NCI-H128 (cell line): ENCODE results near the gene SLC3A2.
"Not testable (repeated sequence)": the region's sequence is repeated elsewhere in the genome, so short reads cannot be mapped to it uniquely, and the experiment has no call there.

ENCODE experiments used
- DNase-seq: peaks from one replicate; lab custom pipeline; 2025; ENCODE audit not compliant: unreplicated experiment; lab: John Stamatoyannopoulos, UW

Gene SLC3A2

DNA sequence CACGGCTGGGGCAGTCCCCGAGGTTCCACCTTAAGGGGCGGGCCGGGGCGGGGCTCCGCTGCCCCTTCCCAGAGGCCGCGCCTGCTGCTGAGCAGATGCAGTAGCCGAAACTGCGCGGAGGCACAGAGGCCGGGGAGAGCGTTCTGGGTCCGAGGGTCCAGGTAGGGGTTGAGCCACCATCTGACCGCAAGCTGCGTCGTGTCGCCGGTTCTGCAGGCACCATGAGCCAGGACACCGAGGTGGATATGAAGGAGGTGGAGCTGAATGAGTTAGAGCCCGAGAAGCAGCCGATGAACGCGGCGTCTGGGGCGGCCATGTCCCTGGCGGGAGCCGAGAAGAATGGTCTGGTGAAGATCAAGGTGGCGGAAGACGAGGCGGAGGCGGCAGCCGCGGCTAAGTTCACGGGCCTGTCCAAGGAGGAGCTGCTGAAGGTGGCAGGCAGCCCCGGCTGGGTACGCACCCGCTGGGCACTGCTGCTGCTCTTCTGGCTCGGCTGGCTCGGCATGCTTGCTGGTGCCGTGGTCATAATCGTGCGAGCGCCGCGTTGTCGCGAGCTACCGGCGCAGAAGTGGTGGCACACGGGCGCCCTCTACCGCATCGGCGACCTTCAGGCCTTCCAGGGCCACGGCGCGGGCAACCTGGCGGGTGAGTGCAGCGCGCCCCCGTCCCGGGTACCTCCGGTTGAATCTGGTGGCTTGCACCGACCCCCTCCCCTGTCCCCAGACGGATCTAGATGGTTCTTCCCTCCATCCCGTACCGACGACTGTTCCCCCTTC lies at the start of gene SLC3A2:
TSS of gene SLC3A2 (plus strand) at position 94 of the 776 bp plus-strand sequence. CDS start at position 222, 128 bp downstream.
- DNase-seq = peak; percentile 60

DNA sequence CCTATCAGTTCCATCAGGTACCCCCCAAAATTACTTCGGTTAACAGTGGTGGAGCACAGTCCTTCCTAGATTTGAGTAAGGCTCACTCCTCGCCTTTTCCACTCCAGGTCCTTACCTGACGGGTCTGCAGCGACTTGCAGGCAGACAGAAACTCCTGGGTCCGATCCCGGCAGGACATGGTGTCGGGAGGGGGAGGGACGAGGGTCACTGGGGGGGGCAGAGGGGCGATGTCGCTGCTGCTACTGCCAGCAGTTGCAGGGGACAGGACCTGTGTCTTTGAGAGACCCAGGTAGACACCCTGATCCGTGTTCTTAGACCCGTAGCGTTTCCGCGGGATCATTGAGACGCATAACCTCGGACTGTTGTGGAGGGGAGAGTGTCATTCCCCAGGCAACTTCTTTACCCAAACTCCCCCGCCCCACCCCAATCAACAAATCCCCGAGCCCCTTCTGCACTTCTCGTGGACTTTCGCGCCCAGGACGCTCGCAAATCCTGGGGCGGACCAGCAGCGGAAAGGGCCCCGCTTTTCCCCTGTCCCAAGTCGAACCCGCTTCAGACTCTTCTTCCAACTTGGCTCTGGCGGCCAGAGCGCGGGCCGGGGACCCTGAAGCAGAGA lies 49.7 kb upstream of the SLC3A2 start:
- peak; percentile 65 for DNase-seq

DNA sequence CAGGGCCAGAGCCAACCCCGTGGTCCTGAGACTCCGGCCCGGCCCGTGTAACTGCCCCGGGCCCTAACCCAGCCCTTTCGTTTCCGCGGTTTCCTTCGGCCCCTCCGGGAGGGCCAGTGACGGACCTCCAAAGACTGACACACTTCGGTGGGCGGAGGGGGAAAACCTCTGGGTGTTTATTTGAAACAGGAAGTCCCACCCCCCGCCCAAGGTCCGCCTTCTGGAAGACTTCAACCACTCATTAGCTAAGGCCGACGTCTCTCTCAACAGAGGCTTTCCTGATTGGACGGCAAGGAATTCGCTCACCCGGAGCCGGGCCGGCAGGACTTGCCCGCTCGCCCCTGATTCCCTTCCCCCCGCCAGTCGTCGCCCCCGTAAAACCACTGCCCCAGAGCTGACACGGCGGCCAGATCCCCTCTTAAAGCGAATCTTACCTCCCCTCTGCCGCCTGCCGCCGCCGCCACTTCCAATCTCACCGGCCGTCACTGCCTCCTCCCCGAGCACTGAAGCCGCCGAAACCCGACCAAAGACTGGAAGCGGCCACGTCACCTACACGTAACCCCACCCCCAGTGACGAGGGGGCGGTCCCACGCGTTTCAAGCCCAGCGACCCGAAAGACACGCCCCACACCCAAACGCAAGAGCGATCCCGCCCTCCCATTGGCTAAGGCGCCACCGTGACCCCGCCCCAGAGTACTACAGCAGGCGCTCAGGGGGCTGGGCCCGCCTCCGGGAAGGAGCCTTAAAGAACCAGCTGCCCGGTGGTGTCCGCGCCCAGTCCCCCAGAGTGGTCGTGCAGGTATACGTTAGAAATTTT lies 49.0 kb upstream of the SLC3A2 start, which contains the start of gene STX5:
TSS of gene STX5 (minus strand) at position 532 of the 816 bp plus-strand sequence. CDS start 808 bp downstream, outside the sequence.
- DNase-seq = peak; percentile 97

DNA sequence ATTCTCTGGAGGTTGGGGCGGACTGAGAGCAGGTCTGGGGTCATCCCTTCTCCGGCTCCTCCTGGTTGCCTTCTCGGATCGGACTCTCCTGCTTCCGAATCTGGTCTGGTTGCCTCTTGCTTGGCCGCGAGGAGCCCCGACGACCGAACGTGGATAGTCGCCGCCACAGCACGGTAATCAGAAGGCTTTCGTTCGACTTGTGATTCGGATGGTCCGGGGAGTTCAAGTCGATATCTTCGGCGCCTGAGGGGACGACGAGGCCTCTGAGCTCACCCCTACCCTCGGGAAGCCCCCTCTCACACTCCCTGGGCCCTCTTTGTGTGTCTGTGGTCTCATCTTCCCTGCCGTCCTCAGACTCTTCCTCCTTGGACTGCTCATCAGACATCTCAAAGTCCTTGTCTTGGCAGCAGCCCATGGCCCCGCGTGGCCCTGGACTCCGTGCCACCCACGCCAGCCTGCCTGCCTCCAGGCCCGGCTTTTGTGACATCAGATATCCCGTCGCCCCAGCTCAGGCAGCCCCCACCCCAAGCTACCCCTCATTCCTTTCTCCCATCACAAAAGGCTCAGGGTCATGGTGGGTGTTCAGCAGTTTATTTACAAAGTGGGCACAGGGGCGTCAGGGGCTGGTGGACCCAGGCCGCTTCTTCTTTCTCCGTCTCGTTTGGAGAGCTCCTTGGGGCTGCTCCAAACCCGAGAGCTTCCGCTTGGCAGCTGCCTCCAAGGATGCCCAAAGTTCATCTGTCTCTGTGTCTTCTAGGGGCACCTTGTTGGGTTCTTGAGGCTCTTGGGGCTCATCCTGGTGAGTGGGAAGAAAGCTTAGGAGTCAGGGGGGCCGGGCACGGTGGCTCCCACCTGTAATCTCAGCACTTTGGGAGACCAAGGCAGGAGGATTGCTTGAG lies 48.1 kb upstream of the SLC3A2 start, which contains the start of gene TEX54:
TSS of gene TEX54 (minus strand) at position 506 of the 899 bp plus-strand sequence.
- no peak for DNase-seq

DNA sequence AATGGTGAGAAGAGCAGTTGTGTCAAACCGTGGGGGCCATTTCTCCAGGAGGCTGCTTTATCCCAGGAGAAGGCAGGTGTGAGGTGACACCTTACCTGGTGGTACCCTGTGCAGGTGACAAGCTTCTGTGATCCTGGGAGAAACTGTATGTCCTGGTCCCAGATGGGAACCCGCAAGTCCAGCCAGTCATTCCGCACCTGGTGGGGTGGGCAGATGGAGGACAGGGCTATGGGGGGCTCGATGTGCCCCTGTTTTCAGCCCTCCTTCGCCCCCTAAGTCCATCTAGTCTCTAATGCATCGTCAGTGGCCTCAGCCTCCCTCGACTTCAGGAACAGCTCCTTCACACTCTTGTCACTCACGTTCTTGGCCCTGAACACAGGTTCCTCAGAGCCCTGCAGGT lies 45.4 kb upstream of the SLC3A2 start:
- no peak for DNase-seq

DNA sequence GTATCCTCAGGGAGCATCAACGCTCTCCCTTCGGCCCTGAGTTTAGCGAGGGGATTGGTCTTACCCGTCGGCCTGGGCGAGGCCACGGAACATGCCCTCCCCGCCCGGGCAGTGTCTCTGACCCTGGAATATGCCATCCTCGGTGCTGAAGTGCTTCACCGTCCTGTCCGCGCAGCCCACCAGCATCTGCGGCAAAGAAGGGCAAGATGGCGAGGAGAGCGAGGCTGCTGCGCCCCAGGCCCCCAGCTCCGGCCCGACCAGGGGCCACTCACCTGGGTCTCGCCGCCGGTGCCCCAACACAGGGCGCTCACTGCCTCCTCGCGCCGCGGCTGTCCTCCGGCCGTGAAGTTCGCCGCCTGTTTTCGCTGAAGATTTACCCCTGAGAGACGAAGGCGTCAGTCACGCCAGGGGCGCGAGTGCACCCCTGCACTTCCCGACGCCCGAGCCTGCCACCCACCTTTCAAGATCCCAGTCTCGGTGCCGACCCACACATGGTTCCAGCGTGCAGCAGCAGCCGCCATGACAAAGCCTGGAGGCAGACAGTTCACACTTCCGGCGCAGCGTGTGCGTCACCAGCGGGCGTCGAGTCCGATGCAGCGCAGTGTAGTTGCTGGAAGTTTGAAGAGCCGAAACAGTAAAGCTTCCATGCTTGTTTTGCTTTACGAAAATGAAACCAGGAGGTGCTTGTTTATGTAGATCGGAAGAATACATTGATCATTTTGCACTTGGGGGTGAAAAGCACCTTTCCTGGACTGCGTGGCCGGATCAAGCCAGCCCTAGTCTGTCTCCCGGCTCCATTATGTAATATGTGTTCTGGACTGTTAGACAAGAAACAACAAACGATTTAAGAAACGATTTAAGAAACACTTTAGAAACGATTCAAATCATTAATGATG lies 41.4 kb upstream of the SLC3A2 start, which contains the start of gene WDR74:
TSS of gene WDR74 (minus strand) at position 541 of the 896 bp plus-strand sequence. CDS start at position 521, 20 bp downstream.
- DNase-seq = peak; percentile 83

DNA sequence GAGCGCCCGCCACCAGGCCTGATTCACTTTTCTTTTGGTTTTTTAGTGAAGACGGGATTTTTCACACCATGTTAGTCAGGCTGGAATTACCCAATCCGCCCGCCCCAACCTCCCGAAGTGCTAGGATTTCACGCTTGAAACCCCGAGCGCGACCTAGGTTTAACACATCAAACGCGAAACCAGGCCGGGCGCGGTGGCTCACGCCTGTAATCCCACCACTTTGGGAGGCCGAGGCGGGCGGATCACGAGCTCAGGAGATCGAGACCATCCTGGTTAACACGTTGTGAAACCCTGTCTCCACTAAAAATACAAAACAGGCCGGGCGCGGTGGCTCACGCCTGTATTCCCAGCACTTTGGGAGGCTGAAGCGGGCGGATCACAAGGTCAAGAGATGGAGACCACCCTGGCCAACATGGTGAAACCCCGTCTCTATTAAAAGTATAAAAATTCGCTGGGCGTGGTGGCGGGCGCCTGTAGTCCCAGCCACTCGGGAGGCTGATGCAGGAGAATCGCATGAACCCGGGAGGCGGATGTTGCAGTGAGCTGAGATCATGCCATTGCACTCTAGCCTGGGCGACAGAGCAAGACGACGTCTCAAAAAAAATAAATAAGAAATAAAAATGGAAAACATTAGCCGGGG lies 39.9 kb upstream of the SLC3A2 start:
- DNase-seq = peak; percentile 52

DNA sequence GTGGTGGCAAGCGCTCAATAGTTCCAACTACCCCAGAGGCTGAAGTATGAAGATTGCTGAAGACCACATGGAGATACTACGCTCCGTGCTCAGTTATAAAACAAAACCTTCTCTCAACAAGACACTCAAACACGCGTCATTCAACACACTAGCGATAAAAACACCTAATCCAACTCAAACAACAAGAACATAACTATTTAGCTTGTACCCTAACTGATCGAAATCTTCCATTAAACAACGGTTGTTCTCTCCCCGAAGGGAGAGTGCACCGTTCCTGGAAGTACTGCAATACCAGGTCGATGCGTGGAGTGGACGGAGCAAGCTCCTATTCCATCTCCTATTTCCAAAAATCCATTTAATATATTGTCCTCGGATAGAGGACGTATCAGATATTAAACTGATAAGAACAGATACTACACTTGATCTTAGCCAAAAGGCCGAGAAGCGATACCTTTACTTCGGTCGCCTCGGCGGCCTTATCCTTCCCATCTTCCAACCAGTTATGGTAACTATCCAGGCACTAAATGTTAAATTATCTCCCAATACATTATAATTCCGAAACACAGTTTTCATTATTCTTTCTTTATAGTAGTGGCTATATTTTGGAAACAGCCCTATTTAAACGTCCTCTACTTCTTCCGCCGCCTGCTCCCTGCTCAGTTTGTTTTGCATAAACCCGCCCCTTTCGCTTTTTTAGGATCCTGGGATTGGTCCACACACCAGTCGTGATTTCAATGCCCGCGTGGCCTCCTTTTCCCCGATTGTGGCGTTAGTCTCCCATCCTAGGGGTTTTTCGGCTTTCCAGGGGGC lies 39.1 kb upstream of the SLC3A2 start:
- DNase-seq = peak; percentile 87

DNA sequence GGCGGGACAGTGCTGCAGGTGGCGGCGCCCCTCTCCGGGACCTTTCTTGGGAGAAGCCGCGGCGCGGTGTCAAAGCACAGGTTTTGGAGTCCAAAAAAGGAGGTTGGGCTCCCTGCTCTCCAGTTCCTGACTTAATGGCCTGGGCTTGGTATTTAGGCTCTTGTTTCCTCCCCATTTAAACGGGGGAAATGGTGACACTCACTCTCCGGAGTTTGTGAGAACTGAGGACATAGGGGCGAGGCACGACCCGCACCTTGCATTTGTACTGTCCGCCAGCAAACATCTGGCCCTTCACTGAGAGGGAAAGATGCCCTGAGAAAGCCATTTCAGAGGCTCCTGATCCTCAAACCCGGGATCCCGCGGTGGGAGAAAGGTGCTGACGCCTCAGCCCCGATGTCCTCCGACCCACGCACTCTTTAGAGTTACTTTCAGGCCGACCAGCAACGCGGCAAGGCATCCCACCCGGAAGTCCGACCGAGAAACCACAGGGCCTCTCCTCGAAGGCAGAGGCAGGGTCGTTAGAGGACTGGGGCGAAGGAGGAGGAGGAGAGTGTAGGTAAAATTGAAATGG lies 38.4 kb upstream of the SLC3A2 start:
- no peak for DNase-seq

DNA sequence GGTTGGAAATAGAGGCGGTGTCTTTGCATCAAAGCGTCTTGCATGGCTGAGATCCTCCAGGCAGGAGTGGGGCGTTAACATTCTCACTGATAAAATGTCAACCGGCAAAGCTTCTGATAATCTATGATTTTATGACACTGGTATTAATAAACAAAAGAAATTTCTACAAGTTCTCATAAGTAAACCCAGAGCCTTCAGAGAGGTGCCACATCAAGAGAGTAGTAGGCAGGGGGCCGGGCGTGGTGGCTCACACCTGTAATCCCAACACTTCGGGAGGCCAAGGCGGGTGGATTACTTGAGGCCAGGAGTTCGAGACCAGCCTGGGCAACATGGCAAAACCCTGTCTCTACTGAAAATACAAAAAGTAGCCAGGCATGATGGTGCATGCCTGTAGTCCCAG lies 37.8 kb upstream of the SLC3A2 start:
- not testable (repeated sequence) for DNase-seq

DNA sequence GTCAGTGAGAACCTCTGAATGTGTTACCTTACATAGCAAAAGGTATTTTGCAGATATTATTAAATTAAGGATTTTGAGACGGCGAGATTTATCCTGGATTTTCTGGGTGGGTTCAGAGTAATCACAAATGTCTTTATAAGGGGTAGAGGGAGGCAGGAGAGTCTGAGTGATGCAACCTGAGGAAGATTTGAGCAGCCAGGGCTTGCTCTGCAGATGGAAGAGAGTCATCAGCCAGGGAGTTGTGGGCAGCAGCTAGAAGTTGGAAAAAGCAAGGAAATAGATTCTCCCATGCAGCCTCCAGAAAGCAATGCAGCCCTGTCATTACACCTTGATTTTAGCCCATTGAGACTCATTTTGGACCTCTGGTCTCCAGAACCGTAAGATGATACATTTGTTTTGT lies 37.2 kb upstream of the SLC3A2 start:
- no peak for DNase-seq

DNA sequence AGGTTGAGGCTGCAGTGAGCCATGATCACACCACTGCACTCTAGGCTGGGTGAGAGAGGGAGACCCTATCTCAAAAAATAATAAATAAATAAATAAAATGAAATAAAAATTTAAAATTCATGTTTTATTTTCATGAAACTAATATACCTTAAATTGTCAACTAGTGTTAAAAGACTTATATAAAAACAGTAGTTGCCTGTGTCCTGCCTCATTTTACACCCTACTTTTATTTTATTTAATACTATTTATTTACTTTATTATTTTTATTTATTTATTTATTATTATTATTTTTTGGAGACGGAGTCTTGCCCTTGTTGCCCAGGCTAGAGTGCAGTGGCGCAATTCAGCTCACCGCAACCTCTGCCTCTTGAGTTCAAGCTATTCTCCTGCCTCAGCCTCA lies 36.5 kb upstream of the SLC3A2 start:
- DNase-seq = no peak

DNA sequence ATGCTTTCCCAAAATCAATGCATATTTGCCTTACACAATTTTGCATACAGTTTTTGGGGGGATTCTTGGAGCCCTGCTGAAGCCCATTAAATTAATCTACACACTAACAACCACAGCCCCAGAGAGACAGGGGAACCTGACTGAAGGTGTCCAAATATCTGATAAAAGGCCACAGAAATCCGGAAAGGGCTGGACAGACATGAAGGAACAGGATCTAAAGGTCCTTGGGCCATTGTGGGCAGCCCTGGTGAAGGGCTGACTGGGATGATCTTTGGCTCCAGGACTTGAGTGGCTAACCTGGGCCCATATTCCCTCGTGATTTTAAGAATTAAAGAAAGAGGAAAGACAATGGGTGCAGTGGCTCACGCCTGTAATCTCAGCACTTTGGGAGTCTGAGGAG lies 34.5 kb upstream of the SLC3A2 start:
- no peak for DNase-seq

DNA sequence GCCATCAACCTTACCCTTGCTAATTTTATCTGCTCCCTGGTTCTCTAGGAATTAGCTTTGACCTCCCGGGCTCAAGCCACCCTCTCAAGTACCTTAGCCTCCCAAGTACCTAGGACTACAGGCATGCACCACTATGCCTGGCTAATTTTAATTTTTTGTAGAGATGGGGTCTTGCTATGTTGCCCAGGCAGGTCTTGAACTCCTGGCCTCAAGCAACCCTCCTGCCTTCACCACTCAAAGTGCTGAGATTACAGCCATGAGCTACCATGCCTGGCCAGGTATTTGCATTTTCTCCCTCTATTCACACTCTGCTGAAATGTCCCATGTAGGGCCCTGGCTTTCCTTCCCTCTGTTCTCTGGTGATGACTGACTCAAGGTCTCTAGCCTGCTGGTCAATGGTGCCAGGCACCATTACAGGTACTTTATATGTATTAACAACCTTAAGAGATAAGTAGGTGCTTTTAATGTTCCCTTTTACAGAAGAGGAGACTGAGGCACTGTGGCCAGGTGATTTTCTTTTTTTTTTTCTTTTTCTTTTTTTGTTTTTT lies 32.9 kb upstream of the SLC3A2 start:
- DNase-seq = no peak

DNA sequence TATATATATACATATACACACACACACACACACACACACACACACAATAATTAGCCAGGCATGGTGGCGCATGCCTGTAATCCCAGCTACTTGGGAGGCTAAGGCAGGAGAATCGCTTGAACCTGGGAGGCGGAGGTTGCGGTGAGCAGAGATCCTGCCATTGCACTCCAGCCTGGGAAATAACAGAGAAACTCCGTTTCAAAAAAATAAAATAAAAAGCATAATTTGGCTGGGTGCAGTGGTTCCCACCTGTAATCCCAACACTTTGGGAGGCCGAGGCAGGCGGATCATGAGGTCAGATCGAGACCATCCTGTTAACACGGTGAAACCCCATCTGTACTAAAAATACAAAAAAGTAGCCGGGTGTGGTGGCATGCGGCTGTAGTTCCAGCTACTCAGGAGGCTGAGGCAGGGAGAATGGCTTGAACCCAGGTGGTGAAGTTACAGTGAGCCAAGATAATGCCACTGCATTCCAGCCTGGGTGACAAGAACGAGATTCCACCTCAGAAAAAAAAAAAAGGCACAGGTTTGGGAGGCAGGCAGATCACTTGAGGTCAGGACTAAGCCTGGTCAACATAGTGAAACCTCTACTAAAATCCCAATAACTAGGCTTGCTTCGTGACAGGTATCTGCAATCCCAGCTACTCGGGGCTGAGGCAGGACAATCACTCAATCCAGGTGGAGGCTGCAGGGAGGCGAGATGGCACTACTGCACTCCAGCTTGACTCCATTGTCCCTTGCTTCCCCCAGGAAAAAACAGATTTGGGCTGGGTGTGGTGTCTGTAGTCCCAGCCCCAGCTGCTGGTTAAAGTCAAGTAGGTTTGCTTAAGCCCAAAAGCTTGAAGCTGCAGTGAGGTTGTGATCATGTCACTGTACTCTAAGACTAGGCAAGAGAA lies 29.5 kb upstream of the SLC3A2 start:
- DNase-seq = no peak

DNA sequence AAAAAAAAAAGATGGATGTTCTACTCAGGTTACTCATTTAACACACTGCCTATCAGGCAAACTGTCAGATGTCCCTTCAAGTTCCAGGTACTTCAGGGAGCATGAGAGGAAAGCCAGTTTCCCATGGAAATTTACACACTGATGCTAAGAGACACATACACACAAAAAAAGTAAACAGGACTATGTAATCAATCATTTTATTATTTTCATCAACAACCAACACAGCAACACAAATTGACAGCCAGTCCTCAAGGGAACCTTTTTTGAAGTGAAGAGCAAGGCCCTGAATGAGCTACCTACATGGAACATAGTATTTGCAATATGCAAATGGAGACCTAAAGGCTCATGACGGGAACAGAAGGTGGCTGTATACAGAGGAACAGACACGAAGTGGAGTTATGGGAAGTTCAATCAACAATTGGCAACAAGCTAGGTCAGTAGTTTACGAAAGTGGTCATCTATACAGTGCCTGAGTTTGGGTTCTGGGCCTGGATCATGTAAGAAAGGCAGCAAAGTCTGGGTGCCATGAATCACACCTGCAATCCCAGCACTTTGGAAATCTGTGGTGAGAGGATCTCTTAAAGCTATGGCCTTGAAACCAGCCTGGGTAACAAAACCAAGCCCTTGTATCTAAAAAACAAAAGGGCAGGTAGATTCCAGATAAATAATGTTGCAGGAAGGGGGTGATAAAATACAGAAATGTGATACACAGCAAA lies 28.7 kb upstream of the SLC3A2 start:
- no peak for DNase-seq
